Activated T-cell treated with anti-CD3 and anti-CD28 coated beads for 48 hours (primary cell): ENCODE results near the gene VIPR1.

Experiments used
- DNase-seq: peaks from one replicate; pipeline ENCODE4 v3.0.0-alpha.2; 2020; ENCODE audit warnings: low read depth

Gene VIPR1

GRCh38 chr3:42581400-42581708, 78.9 kb downstream of the VIPR1 start:
- DNase-seq: no peak

GRCh38 chr3:42581709-42582473, 79.4 kb downstream of the VIPR1 start, which contains the start of gene SEC22C:
SEC22C (minus strand) TSS chr3:42581967; CDS start chr3:42569046, 12,921 bp downstream.
- peak; percentile 95 for DNase-seq

- DNase-seq: no peak
Observed at GRCh38 chr3:42582474-42583070, 80.1 kb downstream of the VIPR1 start.
